Measurements from ENCODE around the gene FUT8.

GRCh38 chr14:65564370-65564769 is 151.8 kb downstream of the FUT8 start:
- TF ChIP-seq CEBPB (IDR thresholded peaks at IDR 0.05) (no peak), RAD21 (IDR thresholded peaks at IDR 0.05; ENCODE audit: low read depth) (no peak), NFIC (IDR thresholded peaks at IDR 0.05) (no peak)
- TF ChIP-seq, protein P1, sequence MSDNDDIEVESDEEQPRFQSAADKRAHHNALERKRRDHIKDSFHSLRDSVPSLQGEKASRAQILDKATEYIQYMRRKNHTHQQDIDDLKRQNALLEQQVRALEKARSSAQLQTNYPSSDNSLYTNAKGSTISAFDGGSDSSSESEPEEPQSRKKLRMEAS (IDR thresholded peaks at IDR 0.05): no peak

All from Ishikawa (cell line).